HepG2 (cell line): Measurements from ENCODE around the gene IQCN. TPM values are rescaled to one million over a fixed set of nuclear protein-coding genes. Genes with fewer than 3 reads are reported as not detected.
A peak's percentile ranks its signal among the peaks of the same experiment; 100 is the strongest.

Experiments used
- CEBPG ChIP-seq: IDR thresholded peaks from 2 replicates; pipeline ENCODE4 v1.6.1; 2016
- CTCF ChIP-seq: sonication (generic); formaldehyde crosslinking; IDR thresholded peaks from 2 replicates; pipeline ENCODE4 v1.5.0; 2020; ENCODE audit warnings: mild to moderate bottlenecking, missing genetic modification reagents, moderate library complexity
- HDAC2 ChIP-seq: sonication (generic); formaldehyde crosslinking; IDR thresholded peaks from 2 replicates; pipeline ENCODE4 v1.4.0; 2020; ENCODE audit warnings: missing genetic modification reagents
- HOXA7 ChIP-seq: sonication (generic); formaldehyde crosslinking; IDR thresholded peaks from 2 replicates; pipeline ENCODE4 v1.8.1; 2022; ENCODE audit warnings: mild to moderate bottlenecking, missing genetic modification reagents, moderate library complexity
- IKZF1 ChIP-seq: fragments of 450-650 bp; IDR thresholded peaks from 2 replicates; pipeline ENCODE4 v1.7.1; 2016
- KLF13 ChIP-seq: sonication (generic); formaldehyde crosslinking; IDR thresholded peaks from 2 replicates; pipeline ENCODE4 v1.4.0; 2020; ENCODE audit warnings: mild to moderate bottlenecking, missing genetic modification reagents
- MEIS2 ChIP-seq: sonication (generic); formaldehyde crosslinking; IDR thresholded peaks from 2 replicates; pipeline ENCODE4 v1.9.0; 2021; ENCODE audit warnings: mild to moderate bottlenecking, missing genetic modification reagents
- SRSF9 ChIP-seq: fragments of 200-400 bp; formaldehyde crosslinking; IDR thresholded peaks from 2 replicates; pipeline ENCODE4 v1.6.1; 2018; ENCODE audit warnings: borderline replicate concordance, mild to moderate bottlenecking, low read depth, low read length; ENCODE audit not compliant: insufficient read depth, poor library complexity, severe bottlenecking
- TAF15 ChIP-seq: fragments of 200-400 bp; formaldehyde crosslinking; IDR thresholded peaks from one replicate; pipeline ENCODE4 v1.6.1; 2018; ENCODE audit warnings: mild to moderate bottlenecking, low read depth, low read length; ENCODE audit not compliant: poor library complexity, severe bottlenecking
- YY1 ChIP-seq: IDR thresholded peaks from 2 replicates; pipeline ENCODE4 v1.6.1; 2011; ENCODE audit warnings: low read length, low read depth, moderate library complexity, mild to moderate bottlenecking; ENCODE audit not compliant: insufficient read depth, insufficient replicate concordance
- ZC3H13 ChIP-seq: sonication (generic); formaldehyde crosslinking; IDR thresholded peaks from 2 replicates; pipeline ENCODE4 v1.8.1; 2023; ENCODE audit warnings: mild to moderate bottlenecking, missing genetic modification reagents, moderate library complexity
- ZNF343 ChIP-seq: sonication (generic); formaldehyde crosslinking; IDR thresholded peaks from 2 replicates; pipeline ENCODE4 v1.4.0; 2020; ENCODE audit warnings: mild to moderate bottlenecking, missing genetic modification reagents
- ZNF484 ChIP-seq: sonication (generic); formaldehyde crosslinking; IDR thresholded peaks from 2 replicates; pipeline ENCODE4 v1.5.1; 2020; ENCODE audit warnings: mild to moderate bottlenecking, low read depth, missing genetic modification reagents, borderline replicate concordance
- ZNF547 ChIP-seq: sonication (generic); formaldehyde crosslinking; IDR thresholded peaks from 2 replicates; pipeline ENCODE4 v1.5.1; 2020; ENCODE audit warnings: mild to moderate bottlenecking, missing genetic modification reagents
- ZNF672 ChIP-seq: sonication (generic); formaldehyde crosslinking; IDR thresholded peaks from 2 replicates; pipeline ENCODE4 v1.8.1; 2022; ENCODE audit warnings: missing genetic modification reagents
- ZNF777 ChIP-seq: sonication (generic); formaldehyde crosslinking; IDR thresholded peaks from 2 replicates; pipeline ENCODE4 v1.4.0; 2020; ENCODE audit warnings: missing genetic modification reagents
- polyA plus RNA-seq, 8 experiments: library from polyadenylated mRNA; depleted of rRNA in 3 of 8; stranded (reverse) in 7 of 8; unstranded in 1 of 8; fragments of >200 nt; fragmentation: Illumina TruSeq in 4 of 8; extraction: Trizol in 4 of 8; gene quantifications; 2 replicates each; pipeline versions ENCODE4 v1.2.1 to v1.2.3, GENCODE V29; 2011 to 2016; ENCODE audit warnings: low read depth in 4 of 8, missing spikeins in 1 of 8, mixed read lengths in 1 of 8; ENCODE audit not compliant: insufficient read depth in 1 of 8
- total RNA-seq, 5 experiments: library from RNA; depleted of rRNA; stranded (reverse); fragments of >200 nt; fragmentation: Illumina TruSeq; extraction: Trizol; gene quantifications; 2 replicates each; pipeline ENCODE4 v1.2.3, GENCODE V29; 2016; ENCODE audit warnings: low read depth in 1 of 5
- TF ChIP-seq, protein P1 (sequence below): IDR thresholded peaks from 2 replicates; pipeline ENCODE4 v1.6.1; 2016; ENCODE audit warnings: missing compliant biosample characterization, missing genetic modification reagents, borderline replicate concordance
- TF ChIP-seq, protein P2 (sequence below): sonication (generic); formaldehyde crosslinking; IDR thresholded peaks from 2 replicates; pipeline ENCODE4 v1.4.0; 2020; ENCODE audit warnings: low read depth, missing genetic modification reagents
- TF ChIP-seq, protein P3 (sequence below): IDR thresholded peaks from 2 replicates; pipeline ENCODE4 v1.6.1; 2016; ENCODE audit warnings: low read depth

IQCN gene
- total and polyA plus RNA-seq, 2 of the 13 experiments (the other 11 are each of a cell fraction or from before 2014, with no cell fraction given), result 0.04 to 0.18 TPM

- TF ChIP-seq, protein P1, sequence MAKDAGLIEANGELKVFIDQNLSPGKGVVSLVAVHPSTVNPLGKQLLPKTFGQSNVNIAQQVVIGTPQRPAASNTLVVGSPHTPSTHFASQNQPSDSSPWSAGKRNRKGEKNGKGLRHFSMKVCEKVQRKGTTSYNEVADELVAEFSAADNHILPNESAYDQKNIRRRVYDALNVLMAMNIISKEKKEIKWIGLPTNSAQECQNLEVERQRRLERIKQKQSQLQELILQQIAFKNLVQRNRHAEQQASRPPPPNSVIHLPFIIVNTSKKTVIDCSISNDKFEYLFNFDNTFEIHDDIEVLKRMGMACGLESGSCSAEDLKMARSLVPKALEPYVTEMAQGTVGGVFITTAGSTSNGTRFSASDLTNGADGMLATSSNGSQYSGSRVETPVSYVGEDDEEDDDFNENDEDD, result peak; percentile 43; the same call in 1 of the 2 replicates
- TF ChIP-seq ZNF547, result peak; percentile 54
- TF ChIP-seq TAF15, result no peak
- no peak for TF ChIP-seq SRSF9
- TF ChIP-seq KLF13 (CRISPR knock-in tag), result no peak
- 0 out of 2 replicates have a peak, but pooled peaks have one; percentile 8 for TF ChIP-seq CTCF (CRISPR knock-in tag)
- TF ChIP-seq ZNF484 (CRISPR knock-in tag), result no peak
- TF ChIP-seq IKZF1, result no peak
- TF ChIP-seq YY1, result no peak
- TF ChIP-seq, protein P2, sequence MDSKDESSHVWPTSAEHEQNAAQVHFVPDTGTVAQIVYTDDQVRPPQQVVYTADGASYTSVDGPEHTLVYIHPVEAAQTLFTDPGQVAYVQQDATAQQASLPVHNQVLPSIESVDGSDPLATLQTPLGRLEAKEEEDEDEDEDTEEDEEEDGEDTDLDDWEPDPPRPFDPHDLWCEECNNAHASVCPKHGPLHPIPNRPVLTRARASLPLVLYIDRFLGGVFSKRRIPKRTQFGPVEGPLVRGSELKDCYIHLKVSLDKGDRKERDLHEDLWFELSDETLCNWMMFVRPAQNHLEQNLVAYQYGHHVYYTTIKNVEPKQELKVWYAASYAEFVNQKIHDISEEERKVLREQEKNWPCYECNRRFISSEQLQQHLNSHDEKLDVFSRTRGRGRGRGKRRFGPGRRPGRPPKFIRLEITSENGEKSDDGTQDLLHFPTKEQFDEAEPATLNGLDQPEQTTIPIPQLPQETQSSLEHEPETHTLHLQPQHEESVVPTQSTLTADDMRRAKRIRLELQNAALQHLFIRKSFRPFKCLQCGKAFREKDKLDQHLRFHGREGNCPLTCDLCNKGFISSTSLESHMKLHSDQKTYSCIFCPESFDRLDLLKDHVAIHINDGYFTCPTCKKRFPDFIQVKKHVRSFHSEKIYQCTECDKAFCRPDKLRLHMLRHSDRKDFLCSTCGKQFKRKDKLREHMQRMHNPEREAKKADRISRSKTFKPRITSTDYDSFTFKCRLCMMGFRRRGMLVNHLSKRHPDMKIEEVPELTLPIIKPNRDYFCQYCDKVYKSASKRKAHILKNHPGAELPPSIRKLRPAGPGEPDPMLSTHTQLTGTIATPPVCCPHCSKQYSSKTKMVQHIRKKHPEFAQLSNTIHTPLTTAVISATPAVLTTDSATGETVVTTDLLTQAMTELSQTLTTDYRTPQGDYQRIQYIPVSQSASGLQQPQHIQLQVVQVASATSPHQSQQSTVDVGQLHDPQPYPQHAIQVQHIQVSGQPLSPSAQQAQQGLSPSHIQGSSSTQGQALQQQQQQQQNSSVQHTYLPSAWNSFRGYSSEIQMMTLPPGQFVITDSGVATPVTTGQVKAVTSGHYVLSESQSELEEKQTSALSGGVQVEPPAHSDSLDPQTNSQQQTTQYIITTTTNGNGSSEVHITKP (CRISPR knock-in tag), result 0 out of 2 replicates have a peak, but pooled peaks have one; percentile 24
- TF ChIP-seq CEBPG (CRISPR knock-in tag), result no peak
- TF ChIP-seq ZNF343 (CRISPR knock-in tag), result peak; percentile 76; the same call in 1 of the 2 replicates
- no peak for TF ChIP-seq ZC3H13 (CRISPR knock-in tag)
- TF ChIP-seq HOXA7 (CRISPR knock-in tag), result no peak
- 0 out of 2 replicates have a peak, but pooled peaks have one; percentile 19 for TF ChIP-seq MEIS2 (CRISPR knock-in tag)
- TF ChIP-seq ZNF777 (CRISPR knock-in tag), result no peak
- TF ChIP-seq, protein P3, sequence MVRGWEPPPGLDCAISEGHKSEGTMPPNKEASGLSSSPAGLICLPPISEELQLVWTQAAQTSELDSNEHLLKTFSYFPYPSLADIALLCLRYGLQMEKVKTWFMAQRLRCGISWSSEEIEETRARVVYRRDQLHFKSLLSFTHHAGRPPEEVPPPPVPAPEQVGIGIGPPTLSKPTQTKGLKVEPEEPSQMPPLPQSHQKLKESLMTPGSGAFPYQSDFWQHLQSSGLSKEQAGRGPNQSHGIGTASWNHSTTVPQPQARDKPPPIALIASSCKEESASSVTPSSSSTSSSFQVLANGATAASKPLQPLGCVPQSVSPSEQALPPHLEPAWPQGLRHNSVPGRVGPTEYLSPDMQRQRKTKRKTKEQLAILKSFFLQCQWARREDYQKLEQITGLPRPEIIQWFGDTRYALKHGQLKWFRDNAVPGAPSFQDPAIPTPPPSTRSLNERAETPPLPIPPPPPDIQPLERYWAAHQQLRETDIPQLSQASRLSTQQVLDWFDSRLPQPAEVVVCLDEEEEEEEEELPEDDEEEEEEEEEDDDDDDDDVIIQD (CRISPR knock-in tag), result no peak
- no peak for TF ChIP-seq ZNF672 (CRISPR knock-in tag)
- TF ChIP-seq HDAC2 (CRISPR knock-in tag), result 0 out of 2 replicates have a peak, but pooled peaks have one; percentile 47
These were observed 43.9 kb upstream of the IQCN start (continued) for GRCh38 chr19:18317961-18318800.
